SU-DHL-6 (cell line): ENCODE results near the gene HOXA9.
A peak's percentile ranks its signal among the peaks of the same experiment; 100 is the strongest.

ENCODE experiments used
- H2AFZ ChIP-seq: fragments of 200-600 bp; sonication (generic); 2 replicates; pipeline ENCODE4 v1.6.1; 2014; ENCODE audit warnings: low read depth, mild to moderate bottlenecking, moderate library complexity, mixed read lengths, antibody characterized with exemption, low read length; ENCODE audit not compliant: severe bottlenecking
- H3F3A ChIP-seq: fragments of 200-600 bp; shearing (Covaris generic); 2 replicates; pipeline ENCODE4 v1.6.0; 2016; ENCODE audit warnings: antibody characterized with exemption, mild to moderate bottlenecking; ENCODE audit not compliant: insufficient read depth
- H3K27ac ChIP-seq: fragments of 200-600 bp; sonication (generic); 2 replicates; pipeline ENCODE4 v1.5.1; 2016; ENCODE audit warnings: low read depth, mild to moderate bottlenecking, low read length, moderate library complexity, mixed read lengths
- H3K27me3 ChIP-seq: fragments of 200-600 bp; sonication (generic), shearing (Covaris generic); 2 replicates; pipeline ENCODE4 v1.6.0; 2014; ENCODE audit warnings: mild to moderate bottlenecking, low read length
- H3K36me3 ChIP-seq: fragments of 200-600 bp; sonication (generic); 2 replicates; pipeline ENCODE4 v1.6.1; 2014; ENCODE audit warnings: mild to moderate bottlenecking, low read length, mixed read lengths
- H3K4me2 ChIP-seq: fragments of 300-600, 200-600 bp; shearing (Covaris generic), sonication (generic); 2 replicates; pipeline ENCODE4 v1.6.0; 2014; ENCODE audit warnings: low read length, low read depth, mild to moderate bottlenecking; ENCODE audit not compliant: poor library complexity, severe bottlenecking
- H3K4me3 ChIP-seq: fragments of 200-600 bp; sonication (generic); 2 replicates; pipeline ENCODE4 v1.5.1; 2014; ENCODE audit warnings: antibody characterized with exemption, low read length, mild to moderate bottlenecking, mixed read lengths; ENCODE audit not compliant: insufficient read depth, poor library complexity, severe bottlenecking
- H3K79me2 ChIP-seq: fragments of 200-600 bp; sonication (generic); 2 replicates; pipeline ENCODE4 v1.6.1; 2014; ENCODE audit warnings: mild to moderate bottlenecking, low read length, moderate library complexity; ENCODE audit not compliant: insufficient read depth
- H3K9ac ChIP-seq: fragments of 200-600 bp; sonication (generic); 2 replicates; pipeline ENCODE4 v1.7.0; 2014; ENCODE audit warnings: mild to moderate bottlenecking, low read length
- H3K9me2 ChIP-seq: fragments of 200-600 bp; sonication (generic); replicated peaks from 2 replicates; pipeline ENCODE4 v1.6.1; 2014; ENCODE audit warnings: low read length; ENCODE audit not compliant: insufficient read depth
- H3K9me3 ChIP-seq: fragments of 200-600 bp; sonication (generic); 2 replicates; pipeline ENCODE4 v1.6.1; 2014; ENCODE audit warnings: low read length, mixed read lengths; ENCODE audit not compliant: insufficient read depth
- H4K20me1 ChIP-seq: fragments of 200-600 bp; sonication (generic); 2 replicates; pipeline ENCODE4 v1.6.1; 2014; ENCODE audit warnings: low read depth, mild to moderate bottlenecking, antibody characterized with exemption, low read length, moderate library complexity, mixed read lengths
- EZH2phosphoT487 ChIP-seq: fragments of 200-600 bp; sonication (generic), shearing (Covaris generic); conservative IDR thresholded peaks from 2 replicates; pipeline ENCODE4 v1.6.1; 2018; ENCODE audit warnings: mild to moderate bottlenecking, antibody characterized with exemption, low read length, moderate library complexity, mixed read lengths
- TF ChIP-seq, protein P1 (sequence below): fragments of 200-600 bp; sonication (generic); IDR thresholded peaks from one replicate; pipeline ENCODE4 v1.5.1; 2017; ENCODE audit warnings: antibody characterized with exemption, mild to moderate bottlenecking, low read length, moderate library complexity; ENCODE audit not compliant: insufficient read depth, poor library complexity, severe bottlenecking

The HOXA9 gene

DNA sequence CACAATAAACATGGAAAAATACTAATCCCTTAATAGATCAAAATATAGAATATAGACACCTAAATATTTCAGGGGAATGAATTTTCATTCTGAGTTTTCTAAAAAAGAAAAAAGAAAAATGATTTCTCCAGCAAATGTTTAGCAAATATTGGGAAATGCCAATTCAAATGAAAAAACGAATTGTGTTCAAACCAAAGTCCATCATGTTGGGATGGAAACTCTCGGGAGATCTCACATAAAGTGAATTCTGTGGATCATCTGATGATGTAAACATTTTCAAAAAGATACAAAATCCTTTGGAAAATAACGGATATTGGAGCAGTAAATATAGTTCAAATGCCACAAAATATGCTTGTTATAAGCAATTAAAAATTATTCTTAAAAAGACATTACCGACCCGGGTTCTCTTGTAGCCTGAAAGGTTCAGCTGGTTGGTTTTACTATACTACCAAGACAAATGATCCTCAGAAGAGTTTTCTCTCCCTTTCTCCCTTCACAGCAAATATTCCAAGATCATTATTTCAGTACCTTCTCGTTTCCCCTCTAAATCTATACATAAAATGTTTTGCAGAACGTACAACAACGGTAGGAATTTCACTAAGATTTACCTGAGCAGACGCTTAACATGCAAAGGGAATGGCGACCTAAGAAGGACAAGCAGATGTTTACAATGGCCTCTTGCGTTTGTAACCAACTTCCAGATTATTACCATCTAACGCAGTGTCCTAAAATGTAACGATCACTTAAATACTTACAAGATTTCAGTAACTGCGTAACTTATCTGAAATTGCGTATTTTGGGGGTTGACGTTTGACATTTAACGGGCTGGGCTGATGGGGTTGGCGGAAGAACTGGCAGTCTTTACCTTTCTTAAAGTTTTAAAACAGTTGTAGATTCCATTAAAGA lies 32.1 kb upstream of the HOXA9 start:
- TF ChIP-seq, protein P1, sequence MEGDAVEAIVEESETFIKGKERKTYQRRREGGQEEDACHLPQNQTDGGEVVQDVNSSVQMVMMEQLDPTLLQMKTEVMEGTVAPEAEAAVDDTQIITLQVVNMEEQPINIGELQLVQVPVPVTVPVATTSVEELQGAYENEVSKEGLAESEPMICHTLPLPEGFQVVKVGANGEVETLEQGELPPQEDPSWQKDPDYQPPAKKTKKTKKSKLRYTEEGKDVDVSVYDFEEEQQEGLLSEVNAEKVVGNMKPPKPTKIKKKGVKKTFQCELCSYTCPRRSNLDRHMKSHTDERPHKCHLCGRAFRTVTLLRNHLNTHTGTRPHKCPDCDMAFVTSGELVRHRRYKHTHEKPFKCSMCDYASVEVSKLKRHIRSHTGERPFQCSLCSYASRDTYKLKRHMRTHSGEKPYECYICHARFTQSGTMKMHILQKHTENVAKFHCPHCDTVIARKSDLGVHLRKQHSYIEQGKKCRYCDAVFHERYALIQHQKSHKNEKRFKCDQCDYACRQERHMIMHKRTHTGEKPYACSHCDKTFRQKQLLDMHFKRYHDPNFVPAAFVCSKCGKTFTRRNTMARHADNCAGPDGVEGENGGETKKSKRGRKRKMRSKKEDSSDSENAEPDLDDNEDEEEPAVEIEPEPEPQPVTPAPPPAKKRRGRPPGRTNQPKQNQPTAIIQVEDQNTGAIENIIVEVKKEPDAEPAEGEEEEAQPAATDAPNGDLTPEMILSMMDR: no peak
- no peak for TF ChIP-seq EZH2phosphoT487
- no peak overlapping the region for H3K27ac ChIP-seq
- no peaks in the 10 kb centered on the region for H4K20me1 ChIP-seq
- H3K9me2 ChIP-seq: no peaks in the 10 kb centered on the region
- no peak overlapping the region for H2AFZ ChIP-seq
- H3K9me3 ChIP-seq: no peaks in the 10 kb centered on the region
- H3K9ac ChIP-seq: no peak overlapping the region
- no peak overlapping the region for H3K4me2 ChIP-seq
- no peaks in the 10 kb centered on the region for H3K27me3 ChIP-seq
- no peaks in the 10 kb centered on the region for H3F3A ChIP-seq
- no peaks in the 10 kb centered on the region for H3K36me3 ChIP-seq
- H3K79me2 ChIP-seq: no peaks in the 10 kb centered on the region
- no peak overlapping the region for H3K4me3 ChIP-seq

DNA sequence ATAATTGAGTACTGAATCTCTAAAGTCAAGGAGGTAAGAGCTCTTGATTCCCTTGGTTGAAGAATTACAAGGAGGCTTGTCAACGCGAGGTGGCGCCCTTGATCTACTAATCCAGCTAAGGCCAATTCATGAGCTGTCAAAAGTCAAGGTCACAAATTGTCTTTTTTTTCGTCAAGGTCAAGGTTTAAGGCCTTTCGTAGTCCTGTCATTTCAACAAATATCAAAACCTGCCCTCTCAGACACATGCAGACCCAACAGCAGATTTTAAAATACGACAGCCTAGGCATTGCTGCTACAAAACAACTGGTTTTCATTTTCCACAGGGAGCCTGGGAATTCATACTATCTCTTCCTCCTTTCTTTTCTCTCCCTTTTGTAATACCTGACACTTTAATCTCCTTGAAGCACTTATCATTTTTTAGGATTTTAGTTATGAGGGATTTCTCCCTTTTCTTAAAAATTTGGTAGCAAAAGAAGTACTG lies 31.0 kb upstream of the HOXA9 start:
- Histone ChIP-seq H2AFZ (no peak overlapping the region), H3K27me3 (no peaks in the 10 kb centered on the region), H3K36me3 (no peaks in the 10 kb centered on the region), H3K27ac (no peak overlapping the region), H3K79me2 (no peaks in the 10 kb centered on the region), H3K9ac (no peak overlapping the region), H3K4me2 (no peak overlapping the region), H3K4me3 (no peak overlapping the region), H3K9me3 (no peaks in the 10 kb centered on the region), H3K9me2 (no peaks in the 10 kb centered on the region), H3F3A (no peaks in the 10 kb centered on the region), H4K20me1 (no peaks in the 10 kb centered on the region)
- TF ChIP-seq, protein P1: peak; percentile 90
- no peak for TF ChIP-seq EZH2phosphoT487

DNA sequence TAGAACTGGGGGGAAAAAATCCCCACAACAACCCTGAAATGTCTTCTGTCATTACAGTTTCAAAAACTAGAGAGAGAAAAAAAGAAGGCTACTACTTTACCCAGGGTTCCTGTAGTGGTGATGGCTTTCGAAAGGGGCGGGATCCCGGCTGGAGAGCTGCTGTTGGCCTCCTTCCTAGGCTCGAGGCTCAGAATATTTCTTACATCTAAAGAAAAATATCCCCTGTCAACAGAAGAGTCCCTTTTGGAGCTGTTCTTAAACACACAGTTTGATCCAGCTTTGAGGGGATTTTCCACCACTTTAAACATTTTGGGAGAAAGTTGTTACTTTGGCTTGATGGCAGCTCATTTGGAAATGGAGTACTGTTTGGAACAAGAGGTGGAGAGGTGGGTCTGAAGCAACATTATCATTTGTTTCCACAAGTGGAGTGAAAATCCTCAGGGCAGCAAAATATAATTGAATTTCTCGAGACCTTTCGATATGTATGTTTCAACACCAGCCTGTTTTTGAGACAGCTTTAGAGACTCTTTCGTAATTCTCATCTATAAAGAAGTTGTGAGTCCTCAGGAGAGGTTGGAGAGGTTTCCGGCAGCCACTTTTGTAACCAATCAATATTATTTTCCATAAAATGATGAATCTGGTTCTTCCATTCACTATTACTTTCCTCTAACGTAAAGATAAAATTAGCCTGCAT lies 29.5 kb upstream of the HOXA9 start:
- TF ChIP-seq, protein P1: no peak
- no peak for TF ChIP-seq EZH2phosphoT487
- H3K9ac ChIP-seq: no peak overlapping the region
- no peaks in the 10 kb centered on the region for H4K20me1 ChIP-seq
- H3K36me3 ChIP-seq: no peaks in the 10 kb centered on the region
- no peaks in the 10 kb centered on the region for H3K27me3 ChIP-seq
- no peaks in the 10 kb centered on the region for H3K79me2 ChIP-seq
- no peaks in the 10 kb centered on the region for H3K9me3 ChIP-seq
- H2AFZ ChIP-seq: no peak overlapping the region
- H3K27ac ChIP-seq: no peak overlapping the region
- no peak overlapping the region for H3K4me3 ChIP-seq
- H3K9me2 ChIP-seq: no peaks in the 10 kb centered on the region
- H3K4me2 ChIP-seq: no peak overlapping the region
- no peaks in the 10 kb centered on the region for H3F3A ChIP-seq
